ENCODE measurements around the gene VSTM5.

VSTM5 gene

GRCh38 chr11:93852242-93852641, 1.8 kb upstream of the VSTM5 start:
- no peak for DNase-seq (ENCODE audit: low read depth, low spot score)
- TF ChIP-seq CTCF (IDR thresholded peaks at IDR 0.05; ENCODE audit: low read depth, low read length): no peak
- in situ Hi-C loops (cut with HindIII; ENCODE audit: low sequenced_read_pairs): no loop called here
- no peak overlapping the region for H3K4me3 ChIP-seq (ENCODE audit: low read depth, low read length)

- TF ChIP-seq CTCF (IDR thresholded peaks at IDR 0.05; ENCODE audit: low read depth, low read length): peak; percentile 4
- peak overlapping the region; percentile 38 for H3K4me3 ChIP-seq (ENCODE audit: low read depth, low read length)
- in situ Hi-C loops (cut with HindIII; ENCODE audit: low sequenced_read_pairs): no loop called here
- DNase-seq (ENCODE audit: low read depth, low spot score): peak; percentile 14
These were observed 446 bp downstream of the VSTM5 start for GRCh38 chr11:93849751-93850593.

GRCh38 chr11:93849201-93849600, 1.2 kb downstream of the VSTM5 start:
- TF ChIP-seq CTCF (IDR thresholded peaks at IDR 0.05; ENCODE audit: low read depth, low read length): no peak

GRCh38 chr11:93846411-93846810, 4.0 kb downstream of the VSTM5 start:
- no peak for TF ChIP-seq CTCF (IDR thresholded peaks at IDR 0.05; ENCODE audit: low read depth, low read length)
- in situ Hi-C loops (cut with HindIII; ENCODE audit: low sequenced_read_pairs): no loop called here
- H3K4me3 ChIP-seq (ENCODE audit: low read depth, low read length): no peak overlapping the region
- DNase-seq (ENCODE audit: low read depth, low spot score): peak; percentile 9

More at GRCh38 chr11:93849201-93849600, 1.2 kb downstream of the VSTM5 start:
- in situ Hi-C loops (cut with HindIII; ENCODE audit: low sequenced_read_pairs): no loop called here
- no peak overlapping the region for H3K4me3 ChIP-seq (ENCODE audit: low read depth, low read length)
- no peak for DNase-seq (ENCODE audit: low read depth, low spot score)

GRCh38 chr11:93845181-93846092, 5.0 kb downstream of the VSTM5 start:
- in situ Hi-C loops (cut with HindIII; ENCODE audit: low sequenced_read_pairs): no loop called here
- TF ChIP-seq CTCF (IDR thresholded peaks at IDR 0.05; ENCODE audit: low read depth, low read length): no peak
- DNase-seq (ENCODE audit: low read depth, low spot score): no peak
- no peak overlapping the region for H3K4me3 ChIP-seq (ENCODE audit: low read depth, low read length)

GRCh38 chr11:93844568-93844967, 5.8 kb downstream of the VSTM5 start:
- DNase-seq (ENCODE audit: low read depth, low spot score): no peak
- no peak overlapping the region for H3K4me3 ChIP-seq (ENCODE audit: low read depth, low read length)
- no peak for TF ChIP-seq CTCF (IDR thresholded peaks at IDR 0.05; ENCODE audit: low read depth, low read length)
- in situ Hi-C loops (cut with HindIII; ENCODE audit: low sequenced_read_pairs): no loop called here

Data from astrocyte of the spinal cord (primary cell).